Upper lobe of left lung (tissue), 4 donors: ENCODE data around the gene SLC22A3.

Experiments used
- CTCF ChIP-seq, 6 experiments: fragments of 450-650 bp in 4 of 6; fragments of 200-600 bp in 2 of 6; sonication (generic) in 2 of 6; IDR thresholded peaks; one replicate each; pipeline ENCODE4 v1.5.1; 2016 to 2019; ENCODE audit warnings: antibody characterized with exemption in 6 of 6
- POLR2A ChIP-seq, 4 donors: fragments of 450-650 bp; IDR thresholded peaks; one replicate each; pipeline ENCODE4 v1.5.1; 2016 to 2017; ENCODE audit warnings: antibody characterized with exemption in 4 of 4, mild to moderate bottlenecking in 2 of 4
- POLR2AphosphoS5 ChIP-seq, 2 donors: sonication (generic); formaldehyde crosslinking; IDR thresholded peaks; one replicate each; pipeline ENCODE4 v1.5.1; 2017; ENCODE audit warnings: antibody characterized with exemption in 2 of 2

DNA sequence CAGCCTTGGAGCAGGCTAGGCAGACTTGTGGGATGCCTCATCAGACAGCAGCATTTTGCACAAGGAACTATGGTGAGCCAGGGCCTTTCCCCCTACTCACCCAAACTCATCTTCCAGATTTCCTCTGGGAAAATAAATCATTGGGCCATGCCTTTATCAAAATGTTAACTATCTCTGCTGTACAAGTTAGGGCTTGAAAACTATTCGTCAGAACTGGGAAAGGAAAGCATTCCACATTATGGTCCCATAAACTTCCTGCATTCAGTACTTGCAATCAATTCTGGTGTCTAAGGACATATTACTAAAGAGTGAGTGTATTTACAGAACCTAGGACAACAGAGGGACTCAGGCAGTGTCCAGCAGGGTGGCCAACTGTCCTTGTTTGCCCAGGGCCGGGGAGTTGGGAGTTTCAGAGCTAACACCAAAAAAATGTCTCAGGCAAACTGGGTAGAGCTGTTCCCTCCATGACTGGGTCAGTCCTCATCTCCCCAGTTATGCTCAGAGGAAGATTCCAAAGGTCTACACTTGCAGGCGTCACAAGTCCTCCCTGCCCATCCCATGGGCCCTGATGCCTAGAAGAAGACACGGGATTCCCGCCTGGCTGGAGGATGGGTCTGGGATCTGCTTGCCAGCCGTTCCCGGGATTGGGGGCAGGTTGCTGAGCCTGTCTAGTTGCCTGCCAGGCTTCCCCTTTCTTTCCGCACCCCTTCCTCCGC is 72.2 kb downstream of the SLC22A3 start:
- TF ChIP-seq CTCF (IDR thresholded peaks at IDR 0.05), result no peak
- TF ChIP-seq POLR2AphosphoS5 (IDR thresholded peaks at IDR 0.05), result no peak
- no peak for TF ChIP-seq POLR2A (IDR thresholded peaks at IDR 0.05)
